NCI-H524 treated with DMSO at 0.1 percent for 48 hours (cell line): ENCODE measurements around the gene FAM241A.

Experiments
- DNase-seq: peaks from one replicate; lab custom pipeline; 2025; lab: John Stamatoyannopoulos, UW

FAM241A gene

GRCh38 chr4:112214390-112215264, 69.4 kb downstream of the FAM241A start:
- no peak for DNase-seq

GRCh38 chr4:112219826-112220366, 74.6 kb downstream of the FAM241A start:
- DNase-seq = no peak

GRCh38 chr4:112222219-112222955, 77.1 kb downstream of the FAM241A start:
- no peak for DNase-seq

GRCh38 chr4:112225157-112225556, 79.9 kb downstream of the FAM241A start:
- DNase-seq = no peak

- DNase-seq = peak; percentile 55
Measured at GRCh38 chr4:112230879-112231778, 85.9 kb downstream of the FAM241A start.

- DNase-seq = no peak
Measured at GRCh38 chr4:112231779-112232713, 86.8 kb downstream of the FAM241A start, which contains the start of gene AP1AR. Gene AP1AR (plus strand): TSS chr4:112231787. CDS start chr4:112232092, 305 bp downstream.

GRCh38 chr4:112234952-112235609, 89.8 kb downstream of the FAM241A start:
- no peak for DNase-seq

- DNase-seq = no peak
Measured at GRCh38 chr4:112236040-112236439, 90.8 kb downstream of the FAM241A start.

GRCh38 chr4:112238833-112239232, 93.6 kb downstream of the FAM241A start:
- DNase-seq = no peak
